Epidermal melanocyte (primary cell): ENCODE results near the gene PLCB3.

Source experiments
- DNase-seq: peaks from one replicate; pipeline ENCODE4 v3.0.0; 2011; ENCODE audit warnings: low spot score; ENCODE audit not compliant: insufficient read length

The PLCB3 gene

GRCh38 chr11:64249563-64250414 is 1.5 kb upstream of the PLCB3 start:
- DNase-seq, result no peak

GRCh38 chr11:64250415-64251015 is 815 bp upstream of the PLCB3 start:
- DNase-seq, result no peak

- no peak for DNase-seq
Measured at GRCh38 chr11:64251753-64252002, 348 bp downstream of the PLCB3 start.

GRCh38 chr11:64252003-64252872 is 908 bp downstream of the PLCB3 start:
- peak; percentile 76 for DNase-seq

- DNase-seq, result no peak
Measured at GRCh38 chr11:64253043-64253442, 1.7 kb downstream of the PLCB3 start.

- no peak for DNase-seq
Measured at GRCh38 chr11:64253481-64253880, 2.2 kb downstream of the PLCB3 start.

- DNase-seq, result no peak
Measured at GRCh38 chr11:64254326-64254725, 3.0 kb downstream of the PLCB3 start.

- DNase-seq, result no peak
Measured at GRCh38 chr11:64255135-64256128, 4.1 kb downstream of the PLCB3 start.

GRCh38 chr11:64256300-64256699 is 5.0 kb downstream of the PLCB3 start:
- no peak for DNase-seq

GRCh38 chr11:64258356-64258755 is 7.0 kb downstream of the PLCB3 start:
- DNase-seq, result no peak

GRCh38 chr11:64258946-64259532 is 7.7 kb downstream of the PLCB3 start:
- no peak for DNase-seq

- no peak for DNase-seq
Measured at GRCh38 chr11:64259533-64260067, 8.3 kb downstream of the PLCB3 start.

GRCh38 chr11:64260147-64260708 is 8.9 kb downstream of the PLCB3 start:
- DNase-seq, result no peak

- no peak for DNase-seq
Measured at GRCh38 chr11:64261556-64262080, 10.3 kb downstream of the PLCB3 start.

- DNase-seq, result no peak
Measured at GRCh38 chr11:64262271-64263002, 11.1 kb downstream of the PLCB3 start.

- no peak for DNase-seq
Measured at GRCh38 chr11:64263021-64263946, 12.0 kb downstream of the PLCB3 start.

GRCh38 chr11:64263947-64264317 is 12.6 kb downstream of the PLCB3 start:
- DNase-seq, result no peak

GRCh38 chr11:64264371-64264852 is 13.1 kb downstream of the PLCB3 start:
- no peak for DNase-seq
